BE2C (cell line): ENCODE results near the gene DNMT1.

Experiments used
- DNase-seq: peaks from one replicate; pipeline ENCODE4 v3.0.0-alpha.2; 2020
- H3K27me3 ChIP-seq: fragments of 250-450 bp; sonication (Bioruptor Pico); 2 replicates; pipeline ENCODE4 v1.5.1; 2020; ENCODE audit warnings: mild to moderate bottlenecking
- H3K36me3 ChIP-seq: fragments of 250-450 bp; sonication (Bioruptor Pico); 2 replicates; pipeline ENCODE4 v1.5.1; 2020; ENCODE audit warnings: mild to moderate bottlenecking
- H3K4me1 ChIP-seq: fragments of 250-450 bp; sonication (Bioruptor Pico); 2 replicates; pipeline ENCODE4 v1.5.1; 2020
- H3K4me3 ChIP-seq: 2 replicates; pipeline ENCODE4 v1.5.1; 2011; ENCODE audit warnings: low read depth, low read length
- H3K9me3 ChIP-seq: fragments of 250-450 bp; sonication (Bioruptor Pico); 2 replicates; pipeline ENCODE4 v1.5.1; 2020
- CTCF ChIP-seq: IDR thresholded peaks from 2 replicates; pipeline ENCODE4 v1.5.1; 2012; ENCODE audit warnings: mild to moderate bottlenecking, low read depth, low read length

DNMT1 gene

GRCh38 chr19:10211061-10211460 lies 16.3 kb upstream of the DNMT1 start:
- TF ChIP-seq CTCF, result no peak
- Histone ChIP-seq H3K4me1 (no peaks in the 10 kb centered on the region), H3K36me3 (no peaks in the 10 kb centered on the region), H3K27me3 (no peaks in the 10 kb centered on the region), H3K9me3 (peaks cover 2% of the 10 kb centered on the region; the same call in 1 of the 2 replicates), H3K4me3 (no peak overlapping the region)
- no peak for DNase-seq

GRCh38 chr19:10209315-10209714 lies 14.6 kb upstream of the DNMT1 start:
- H3K4me1 ChIP-seq, result no peaks in the 10 kb centered on the region
- DNase-seq, result no peak
- H3K36me3 ChIP-seq, result no peaks in the 10 kb centered on the region
- no peaks in the 10 kb centered on the region for H3K27me3 ChIP-seq
- TF ChIP-seq CTCF, result no peak
- H3K9me3 ChIP-seq, result peaks cover 2% of the 10 kb centered on the region; the same call in 1 of the 2 replicates
- H3K4me3 ChIP-seq, result no peak overlapping the region

- TF ChIP-seq CTCF, result no peak
- no peaks in the 10 kb centered on the region for H3K36me3 ChIP-seq
- no peak overlapping the region for H3K4me3 ChIP-seq
- H3K27me3 ChIP-seq, result no peaks in the 10 kb centered on the region
- peaks cover 2% of the 10 kb centered on the region; the same call in 1 of the 2 replicates for H3K9me3 ChIP-seq
- no peaks in the 10 kb centered on the region for H3K4me1 ChIP-seq
- no peak for DNase-seq
These were observed 12.3 kb upstream of the DNMT1 start for GRCh38 chr19:10207026-10207425.

GRCh38 chr19:10206226-10206885 lies 11.6 kb upstream of the DNMT1 start:
- no peak for TF ChIP-seq CTCF
- H3K36me3 ChIP-seq, result no peaks in the 10 kb centered on the region
- H3K4me3 ChIP-seq, result no peak overlapping the region
- DNase-seq, result no peak
- peaks cover 2% of the 10 kb centered on the region; the same call in 1 of the 2 replicates for H3K9me3 ChIP-seq
- no peaks in the 10 kb centered on the region for H3K4me1 ChIP-seq
- no peaks in the 10 kb centered on the region for H3K27me3 ChIP-seq

GRCh38 chr19:10205636-10206035 lies 10.9 kb upstream of the DNMT1 start:
- no peak for DNase-seq
- no peaks in the 10 kb centered on the region for H3K36me3 ChIP-seq
- no peaks in the 10 kb centered on the region for H3K4me1 ChIP-seq
- H3K27me3 ChIP-seq, result no peaks in the 10 kb centered on the region
- peaks cover 2% of the 10 kb centered on the region; the same call in 1 of the 2 replicates for H3K9me3 ChIP-seq
- H3K4me3 ChIP-seq, result no peak overlapping the region
- no peak for TF ChIP-seq CTCF

GRCh38 chr19:10203686-10204085 lies 8.9 kb upstream of the DNMT1 start:
- H3K4me3 ChIP-seq, result no peak overlapping the region
- no peaks in the 10 kb centered on the region for H3K27me3 ChIP-seq
- no peaks in the 10 kb centered on the region for H3K36me3 ChIP-seq
- H3K9me3 ChIP-seq, result peaks cover 2% of the 10 kb centered on the region; the same call in 1 of the 2 replicates
- H3K4me1 ChIP-seq, result no peaks in the 10 kb centered on the region
- no peak for TF ChIP-seq CTCF
- no peak for DNase-seq
